Dermis blood vessel endothelial cell (primary cell): Measurements from ENCODE around the gene CFAP161. TPM values are rescaled to one million over a fixed set of nuclear protein-coding genes. Genes with fewer than 3 reads are reported as not detected.

Experiments used
- DNase-seq: peaks from one replicate; pipeline ENCODE4 v3.0.0; 2010
- total RNA-seq: library from RNA; depleted of rRNA; stranded (reverse); fragments of >200 nt; gene quantifications from 2 replicates; pipeline ENCODE4 v1.2.3, GENCODE V29; 2014

CFAP161 gene
- total RNA-seq, 1 donor from 2014 or later, result 0.34 TPM

DNA sequence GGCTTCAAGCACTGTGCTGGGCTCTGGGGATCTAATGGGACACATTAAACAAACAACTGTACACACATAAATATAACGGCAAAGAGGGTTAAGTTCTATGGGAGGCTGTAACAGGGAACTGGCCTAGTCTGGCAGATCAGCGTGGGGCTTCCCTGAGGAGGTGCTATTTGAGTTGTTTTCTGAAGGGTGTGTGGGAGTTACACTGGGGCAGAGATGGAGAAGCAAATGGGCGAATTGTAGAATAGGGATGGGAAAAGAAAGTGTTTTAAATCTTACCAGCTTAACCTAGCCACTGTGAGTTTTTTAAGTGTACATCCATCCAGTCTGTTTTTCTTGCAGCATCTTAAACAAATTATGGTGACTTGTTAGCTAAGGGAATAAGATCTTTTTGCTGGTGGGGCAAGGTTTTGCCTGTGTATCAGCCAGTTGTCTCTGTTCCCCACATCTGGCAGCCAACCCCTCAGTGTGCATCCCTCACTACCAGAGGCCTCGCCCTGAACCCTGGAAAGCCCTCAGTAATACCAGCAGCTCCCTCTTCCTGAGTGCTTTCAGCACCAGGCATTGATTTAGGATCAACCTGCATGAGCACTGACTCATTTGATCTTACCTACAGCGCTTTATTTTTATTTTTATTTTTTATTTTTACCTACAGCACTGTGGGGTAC is 51.7 kb downstream of the CFAP161 start:
- no peak for DNase-seq

- no peak for DNase-seq
Measured at GRCh38 chr15:81188354-81188753, 54.3 kb downstream of the CFAP161 start.

DNA sequence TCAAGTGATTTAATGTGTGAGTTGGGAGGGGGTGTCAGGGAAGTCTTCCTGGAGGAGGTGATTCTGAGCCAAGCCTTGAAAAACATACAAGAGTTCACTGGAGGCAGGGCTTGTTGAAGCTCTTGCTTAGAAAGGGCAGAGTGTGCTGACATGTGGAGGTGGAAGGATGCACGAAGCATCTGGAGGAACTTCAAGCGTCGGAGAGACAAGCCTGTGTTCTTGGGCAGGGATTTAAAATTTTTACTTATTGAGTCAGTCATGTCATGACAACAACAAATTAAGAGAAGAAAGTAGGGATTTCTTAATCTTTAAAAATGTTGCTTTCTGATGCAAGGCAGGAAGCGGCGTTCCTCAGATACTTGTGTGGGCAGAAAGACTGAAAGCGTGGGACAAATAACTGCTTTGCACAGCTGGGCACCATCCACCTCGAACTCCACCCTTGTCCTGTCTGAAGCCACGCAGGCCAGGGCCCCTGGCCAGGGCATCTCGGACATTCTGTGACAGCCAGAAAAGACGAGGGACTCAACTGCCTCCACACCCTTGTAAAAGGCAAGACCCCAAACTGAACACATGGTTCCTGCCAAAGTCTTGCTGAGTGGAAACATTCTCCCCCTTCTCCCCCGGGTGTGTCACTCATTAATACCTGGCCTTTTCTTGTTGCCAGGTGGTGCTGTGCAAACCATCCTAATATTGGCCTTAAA is 55.7 kb downstream of the CFAP161 start:
- DNase-seq, result no peak

- no peak for DNase-seq
Measured at GRCh38 chr15:81190922-81191507, 56.9 kb downstream of the CFAP161 start.

DNA sequence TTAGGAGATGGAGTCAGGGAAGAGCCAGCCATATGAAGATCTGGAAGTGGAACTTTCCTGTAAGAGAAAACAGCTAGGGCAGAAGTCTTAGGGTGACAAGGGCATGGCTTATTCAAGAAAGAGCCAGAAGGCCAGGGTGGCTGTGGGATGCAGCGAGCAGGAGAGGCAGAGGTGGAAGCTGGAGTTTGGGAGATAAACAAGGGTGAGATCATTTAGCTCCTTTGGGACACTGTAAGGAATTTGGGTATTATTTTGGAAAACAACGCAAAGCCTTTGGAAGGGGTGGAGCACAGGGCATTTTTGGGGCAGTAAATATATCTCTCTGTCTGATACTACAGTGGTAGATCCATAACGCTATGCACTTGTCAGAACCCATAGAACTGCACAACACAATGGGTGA is 57.6 kb downstream of the CFAP161 start:
- DNase-seq, result no peak

GRCh38 chr15:81194723-81195122 is 60.7 kb downstream of the CFAP161 start:
- DNase-seq, result no peak

DNA sequence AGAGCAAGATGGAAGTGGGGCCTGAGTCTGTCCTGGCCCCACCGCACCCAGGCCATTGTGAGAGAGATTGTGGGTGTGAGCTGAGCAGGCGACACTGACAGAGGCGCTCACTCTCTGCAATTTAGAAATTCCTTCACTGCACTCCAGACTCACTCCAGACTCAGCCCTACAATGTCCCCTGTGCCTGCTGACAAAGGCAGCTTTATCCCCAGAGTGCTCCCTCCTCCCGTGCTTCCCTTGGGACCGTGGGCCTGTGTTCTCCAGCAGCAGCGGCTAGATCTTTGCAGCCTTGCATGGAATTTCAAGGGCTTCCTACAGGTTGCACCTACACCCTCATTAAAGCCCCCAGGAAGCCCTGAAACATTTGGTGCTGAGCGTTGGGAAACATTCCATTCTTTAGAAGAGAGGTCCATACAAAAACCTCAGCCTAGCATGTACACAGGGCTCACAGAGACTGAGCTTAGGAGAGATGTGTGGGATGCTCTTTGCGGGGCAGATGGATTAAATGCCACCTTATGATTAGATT is 61.3 kb downstream of the CFAP161 start:
- no peak for DNase-seq

GRCh38 chr15:81196576-81197254 is 62.6 kb downstream of the CFAP161 start, which contains the start of gene IL16:
TSS of gene IL16 (plus strand) at chr15:81196879. CDS start at chr15:81225400, 28,521 bp downstream.
- no peak for DNase-seq

GRCh38 chr15:81197255-81197630 is 63.2 kb downstream of the CFAP161 start:
- DNase-seq, result no peak

GRCh38 chr15:81197688-81198281 is 63.7 kb downstream of the CFAP161 start:
- DNase-seq, result no peak

Other genes with a start within 250 kb of the CFAP161 start
- 17.0 and 24.3 TPM in 2 replicates for gene MESD, start 144.5 kb upstream of the CFAP161 start, total RNA-seq
- gene TLNRD1, start 133.3 kb upstream of the CFAP161 start, total RNA-seq, result 20.8 and 25.4 TPM in 2 replicates
- gene IL16, start 62.6 kb downstream of the CFAP161 start, total RNA-seq, result 2.6 and 3.6 TPM in 2 replicates
- gene STARD5, start 189.9 kb downstream of the CFAP161 start, total RNA-seq, result 2.1 and 2.6 TPM in 2 replicates
- 0.05 TPM in 1 of 2 replicates, not detected in the other for gene TMC3, start 239.9 kb downstream of the CFAP161 start, total RNA-seq